Measurements from ENCODE around the gene PPP6R1. TPM values are rescaled to one million over a fixed set of nuclear protein-coding genes. Genes with fewer than 3 reads are reported as not detected.

PPP6R1 gene
- total and polyA plus RNA-seq, 2 of the 13 experiments (the other 11 are each of a cell fraction or from before 2014, with no cell fraction given), result 25.8 to 54.0 TPM

- 0 out of 2 replicates have a peak, but pooled peaks have one; percentile 10 for TF ChIP-seq MNT (IDR thresholded peaks at IDR 0.05)
- TF ChIP-seq POLR2G (IDR thresholded peaks at IDR 0.05; ENCODE audit: low read depth, low read length), result peak; percentile 93
- peak; percentile 31 for TF ChIP-seq AHDC1 (CRISPR knock-in tag; IDR thresholded peaks at IDR 0.05; ENCODE audit: borderline replicate concordance)
- TF ChIP-seq SALL1 (CRISPR knock-in tag; IDR thresholded peaks at IDR 0.05), result no peak; the same call in none of the 2 replicates
- TF ChIP-seq EEA1 (CRISPR knock-in tag; IDR thresholded peaks at IDR 0.05; ENCODE audit: borderline replicate concordance), result no peak
- TF ChIP-seq NFE2L2 (IDR thresholded peaks at IDR 0.05; ENCODE audit: low read length), result no peak
- no peak for TF ChIP-seq ZNF124 (CRISPR knock-in tag; IDR thresholded peaks at IDR 0.05)
- peak; percentile 71; the same call in 1 of the 2 replicates for TF ChIP-seq ZSCAN9 (CRISPR knock-in tag; IDR thresholded peaks at IDR 0.05; ENCODE audit: borderline replicate concordance)
- no peak; the same call in 1 of the 2 replicates for TF ChIP-seq GFI1 (CRISPR knock-in tag; IDR thresholded peaks at IDR 0.05; ENCODE audit: borderline replicate concordance)
- TF ChIP-seq SNAPC5 (CRISPR knock-in tag; IDR thresholded peaks at IDR 0.05; ENCODE audit: borderline replicate concordance), result peak; percentile 92; the same call in 1 of the 2 replicates
- TF ChIP-seq ZBTB7B (CRISPR knock-in tag; IDR thresholded peaks at IDR 0.05), result peak; percentile 85
- TF ChIP-seq ZNF609 (CRISPR knock-in tag; IDR thresholded peaks at IDR 0.05; ENCODE audit: borderline replicate concordance), result no peak; the same call in 1 of the 2 replicates
- TF ChIP-seq ZNF761 (CRISPR knock-in tag; conservative IDR thresholded peaks at IDR 0.05), result no peak
- no peak for TF ChIP-seq SOX6 (IDR thresholded peaks at IDR 0.05)
- peak; percentile 91 for TF ChIP-seq SOX6 (CRISPR knock-in tag; IDR thresholded peaks at IDR 0.05)
- TF ChIP-seq MZF1 (CRISPR knock-in tag; IDR thresholded peaks at IDR 0.05; ENCODE audit: borderline replicate concordance), result no peak
- TF ChIP-seq ZNF138 (CRISPR knock-in tag; IDR thresholded peaks at IDR 0.05; ENCODE audit: low read depth), result no peak
Observed at GRCh38 chr19:55206664-55207500, 51.9 kb downstream of the PPP6R1 start (continued).
